ENCODE data around the gene LRP2.
"Not testable (repeated sequence)": the region's sequence is repeated elsewhere in the genome, so short reads cannot be mapped to it uniquely, and the experiment has no call there.

- not testable (repeated sequence) for TF ChIP-seq CTCF (IDR thresholded peaks at IDR 0.05; ENCODE audit: borderline replicate concordance, extremely low read depth, low read length, poor library complexity, severe bottlenecking); EZH2 (IDR thresholded peaks at IDR 0.05; ENCODE audit: borderline replicate concordance, low read depth, low read length, severe bottlenecking)
Observed at GRCh38 chr2:169327837-169328236, 34.5 kb downstream of the LRP2 start.

Measured in DND-41 (cell line).